Heart left ventricle (tissue), 16 donors: ENCODE data around the gene MACO1. TPM values are rescaled to one million over a fixed set of nuclear protein-coding genes. Genes with fewer than 3 reads are reported as not detected.

Experiments used
- ATAC-seq, 4 donors: fragments of 200-7000 bp; cut with Tn5 transposase; one replicate each; pipeline ENCODE4 v1.9.1; 2020 to 2022; ENCODE audit warnings: moderate library complexity in 4 of 4, mild to moderate bottlenecking in 3 of 4, moderate number of reproducible peaks in 1 of 4
- DNase-seq, 5 donors: peaks; one replicate each; pipeline ENCODE4 v3.0.0-alpha.2; 2020
- H3K27ac ChIP-seq, 12 donors: fragments of 200-600 bp; sonication (generic) in 4 of 12; one replicate each; pipeline versions ENCODE4 v1.5.0 to v1.8.0; 2016 to 2022; ENCODE audit warnings: mild to moderate bottlenecking in 2 of 12
- H3K27me3 ChIP-seq, 9 donors: fragments of 200-600 bp; sonication (generic) in 2 of 9; one replicate each; pipeline versions ENCODE4 v1.5.1 to v1.8.0; 2016 to 2022; ENCODE audit warnings: mild to moderate bottlenecking in 3 of 9
- H3K36me3 ChIP-seq, 9 donors: fragments of 200-600 bp; sonication (generic) in 2 of 9; one replicate each; pipeline versions ENCODE4 v1.5.0 to v1.8.0; 2018 to 2022; ENCODE audit warnings: mild to moderate bottlenecking in 2 of 9
- H3K4me1 ChIP-seq, 12 donors: fragments of 200-600 bp; sonication (generic) in 4 of 12; one replicate each; pipeline versions ENCODE4 v1.5.0 to v1.8.0; 2016 to 2022; ENCODE audit warnings: mild to moderate bottlenecking in 3 of 12
- H3K4me3 ChIP-seq, 12 donors: fragments of 200-600 bp; sonication (generic) in 4 of 12; one replicate each; pipeline versions ENCODE4 v1.5.0 to v1.8.0; 2017 to 2022; ENCODE audit warnings: mild to moderate bottlenecking in 9 of 12, moderate library complexity in 4 of 12
- H3K9me3 ChIP-seq, 12 donors: fragments of 200-600 bp; sonication (generic) in 4 of 12; one replicate each; pipeline versions ENCODE4 v1.5.0 to v1.8.0; 2016 to 2022; ENCODE audit warnings: mild to moderate bottlenecking in 1 of 12
- CTCF ChIP-seq, 12 donors: fragments of 200-600 bp; sonication (generic) in 4 of 12; IDR thresholded peaks; one replicate each; pipeline versions ENCODE4 v1.5.0 to v1.8.0; 2018 to 2022; ENCODE audit warnings: antibody characterized with exemption in 12 of 12, mild to moderate bottlenecking in 5 of 12
- POLR2A ChIP-seq, 2 donors: fragments of 450-650 bp; IDR thresholded peaks; one replicate each; pipeline ENCODE4 v1.6.1; 2017; ENCODE audit warnings: antibody characterized with exemption in 2 of 2, mild to moderate bottlenecking in 2 of 2, moderate library complexity in 2 of 2
- WGBS, 4 donors: extraction: QIAGEN DNeasy Blood & Tissue Kit in 2 of 4; methylation state at CpG; one replicate each; pipeline versions ENCODE4 v1.1.5 to v1.1.7; 2013 to 2018; 5-methylcytosine and 5-hydroxymethylcytosine counted together
- intact Hi-C, 10 donors: fragments of 100-400 bp; cut with DNase I; formaldehyde crosslinking; loops; one replicate each; pipeline versions ENCODE4 v1.11.1 to v1.14.2; 2022
- polyA plus RNA-seq, 2 donors: library from polyadenylated mRNA; stranded (reverse); fragments of 200-250 nt; gene quantifications; one replicate each; pipeline ENCODE4 v1.2.3, GENCODE V29; 2013
- total RNA-seq, 9 donors: library from RNA; depleted of rRNA in 2 of 9; stranded (reverse); fragments of >200 nt in 2 of 9; fragmentation: NEBNext Ultra II Directional in 3 of 9; extraction: Animal tissue kit (Norgen Biotek cat#: 25700) in 3 of 9; gene quantifications; one replicate each; pipeline versions ENCODE4 v1.1.0 to v1.2.4, GENCODE V29; 2016 to 2023
- donor health status: ischemic (EF 13 %, LVEDD 7.1; RV severe dilation, severe dysfunction).
- donor health status: healthy with polysubstance abuse.
- donor health status: DM: no; HTN: yes; CAD: no.
- donor health status: DM: no; HTN: no; CAD: no.
- donor health status: ischemic (EF 25% LVEDD 6.9; RV normal size, moderate dysfunction).
- donor health status: ischemic (EF 25% LVEDD 5.7; RV mildly dilated, moderate dysfunction).
- donor health status: healthy.
- donor health status: DM: yes; HTN: yes; CAD: no.
- donor health status: ischemic (EF 35%, LVEDD 5.7; RV mildly dilated, moderate dysfunction).
- donor health status: nonischemic (EF 11% LVEDD 7.7; RV severe dilation, severe dysfunction).
- donor health status: DM: yes; HTN: yes; CAD: no.
- donor health status: PGD.
- donor health status: ischemic (EF 29% LVEDD 5.4; RV normal size, mild dysfunction).
- donor health status: nonischemic (EF 23%, LVEDD 6.1; RV moderate dilation, normal function).

The MACO1 gene
- total and polyA plus RNA-seq, 11 donors: 5.8 to 21.0 (median 14.0) TPM

- Histone ChIP-seq H3K4me3 (no peak overlapping the region), H3K27me3 (no peaks in the 10 kb centered on the region), H3K27ac (no peak overlapping the region), H3K9me3 (no peaks in the 10 kb centered on the region), H3K4me1 (peaks cover 0 to 17% (median 12%) of the 10 kb centered on the region in 12 donors), H3K36me3 (no peaks in the 10 kb centered on the region)
- ATAC-seq (no peak), DNase-seq (no peak)
- no peak for TF ChIP-seq CTCF (IDR thresholded peaks at IDR 0.05)
- no peak for TF ChIP-seq POLR2A (IDR thresholded peaks at IDR 0.05)
- intact Hi-C loops: loop anchor here in 2 of 10 donors (10.0 kb wide), 2 partner anchors 187 to 377 kb away; partner anchors contain the start of genes MAN1C1 (in 1 of the 2) and SELENON (in 1 of the 2)
- 94 to 100% (median 99%) methylated on average over 1 of the region's 1 CpG for WGBS, 4 donors
These were observed 3.0 kb upstream of the MACO1 start for GRCh38 chr1:25427696-25428095.

- 93 to 94% (median 94%) methylated on average over 7 of the region's 7 CpGs for WGBS, 4 donors
- intact Hi-C loops: loop anchor here in 2 of 10 donors (10.0 kb wide), 2 partner anchors 186 to 376 kb away; partner anchors contain the start of genes MAN1C1 (in 1 of the 2) and SELENON (in 1 of the 2)
- DNase-seq (no peak), ATAC-seq (no peak)
- no peaks in the 10 kb centered on the region for H3K9me3 ChIP-seq
- no peak overlapping the region for H3K27ac ChIP-seq
- no peaks in the 10 kb centered on the region for H3K36me3 ChIP-seq
- no peaks in the 10 kb centered on the region for H3K27me3 ChIP-seq
- H3K4me1 ChIP-seq: peaks cover 0 to 26% (median 20%) of the 10 kb centered on the region in 12 donors
- TF ChIP-seq POLR2A (IDR thresholded peaks at IDR 0.05) (no peak), CTCF (IDR thresholded peaks at IDR 0.05) (no peak)
- H3K4me3 ChIP-seq: no peak overlapping the region
These were observed 2.1 kb upstream of the MACO1 start for GRCh38 chr1:25428475-25429166.

- Histone ChIP-seq H3K27ac (peak overlapping the region; percentile 78 to 97 (median 94)), H3K27me3 (no peaks in the 10 kb centered on the region), H3K4me1 (peaks cover 3 to 52% (median 45%) of the 10 kb centered on the region in 12 donors), H3K4me3 (peak overlapping the region; percentile 82 to 99 (median 92)), H3K9me3 (no peaks in the 10 kb centered on the region), H3K36me3 (no peaks in the 10 kb centered on the region)
- ATAC-seq (peak in 2 of 4 donors; percentile 27 to 32), DNase-seq (peak in 4 of 5 donors; percentile 17 to 43 (median 33))
- WGBS, 4 donors: 0 to 1% (median 0%) methylated on average over 2 to 89 of the region's 89 CpGs
- TF ChIP-seq POLR2A (IDR thresholded peaks at IDR 0.05) (peak in 1 of 2 donors; percentile 34), CTCF (IDR thresholded peaks at IDR 0.05) (no peak)
- intact Hi-C loops: loop anchor here in 6 of 10 donors (2.0 to 10.0 kb wide), 6 partner anchors 36 to 364 kb away; partner anchors contain the start of gene TMEM50A (in 1 of the 6)
These were observed 527 bp downstream of the MACO1 start for GRCh38 chr1:25430967-25431881.
